GM12878 (cell line): ENCODE data around the gene SHC1. TPM values are rescaled to one million over a fixed set of nuclear protein-coding genes. Genes with fewer than 3 reads are reported as not detected.

ENCODE experiments used
- ATAC-seq: fragments of 200-7000 bp; cut with Tn5 transposase; 3 replicates; pipeline ENCODE4 v1.9.1; 2020; ENCODE audit warnings: mild to moderate bottlenecking, moderate library complexity
- BruUV-seq: library from RNA; stranded (reverse); fragments of 400-500 nt; replicated peaks from 2 replicates; lab custom pipeline; 2021; lab: Mats Ljungman, UMichigan
- CTCF ChIA-PET: fragments of 300-600 bp; sonication (Branson Sonifier 250); formaldehyde crosslinking; extraction: SDS; loops from one replicate; lab custom pipeline; 2021; ENCODE audit warnings: inconsistent platforms; lab: Yijun Ruan, JAX
- POLR2A ChIA-PET: fragments of 350-600 bp; formaldehyde crosslinking; extraction: SDS; loops from one replicate; lab custom pipeline; 2021; ENCODE audit warnings: inconsistent platforms; lab: Charles Lee
- RAD21 ChIA-PET: fragments of 300-600 bp; sonication (Branson Sonifier 250); formaldehyde crosslinking; loops from one replicate; lab custom pipeline; 2023; ENCODE audit warnings: antibody characterized with exemption; ENCODE audit not compliant: unreplicated experiment; lab: Charles Lee
- SMC1A ChIA-PET: fragments of 300-600 bp; sonication (Branson Sonifier 250); formaldehyde crosslinking; loops from one replicate; lab custom pipeline; 2023; ENCODE audit not compliant: unreplicated experiment, uncharacterized antibody; lab: Charles Lee
- DNase-seq: peaks from one replicate; pipeline ENCODE4 v3.0.0-alpha.2; 2011; ENCODE audit warnings: low read depth, low spot score
- FAIRE-seq: peaks from 3 replicates; lab custom pipeline; 2011; peaks lifted over from hg19 to GRCh38; lab: Jason Lieb, UNC
- H2AFZ ChIP-seq: 2 replicates; pipeline ENCODE4 v1.6.0; 2011; ENCODE audit warnings: low read depth, low read length, control low read depth; ENCODE audit not compliant: control insufficient read depth
- H3K27ac ChIP-seq: 2 replicates; pipeline ENCODE4 v1.5.1; 2011; ENCODE audit warnings: control low read depth; ENCODE audit not compliant: control insufficient read depth, insufficient read depth
- H3K27me3 ChIP-seq, 2 experiments: replicated peaks in 1 of 2; 2 replicates each; pipeline versions ENCODE4 v1.6.0 to v1.6.1; 2011; ENCODE audit warnings: low read length in 1 of 2; ENCODE audit not compliant: control insufficient read depth in 2 of 2, insufficient read depth in 2 of 2
- H3K36me3 ChIP-seq, 2 experiments: 2 replicates each; pipeline ENCODE4 v1.5.1; 2011; ENCODE audit warnings: low read length in 1 of 2; ENCODE audit not compliant: control insufficient read depth in 2 of 2, insufficient read depth in 2 of 2
- H3K4me1 ChIP-seq: 2 replicates; pipeline ENCODE4 v1.6.1; 2011; ENCODE audit warnings: mild to moderate bottlenecking, low read length, moderate library complexity, mixed read lengths; ENCODE audit not compliant: control insufficient read depth, insufficient read depth
- H3K4me2 ChIP-seq: 2 replicates; pipeline ENCODE4 v1.6.0; 2011; ENCODE audit warnings: control low read depth; ENCODE audit not compliant: control insufficient read depth, insufficient read depth
- H3K4me3 ChIP-seq: fragments of 200-600 bp; sonication (generic); 2 replicates; pipeline ENCODE4 v1.5.1; 2016
- H3K79me2 ChIP-seq: 2 replicates; pipeline ENCODE4 v1.6.0; 2011; ENCODE audit warnings: low read length; ENCODE audit not compliant: control insufficient read depth, insufficient read depth
- H3K9ac ChIP-seq: 2 replicates; pipeline ENCODE4 v1.8.0; 2011; ENCODE audit warnings: low read length, control low read depth, mixed read lengths; ENCODE audit not compliant: control insufficient read depth, insufficient read depth
- H3K9me3 ChIP-seq: replicated peaks from 3 replicates; pipeline ENCODE4 v1.5.1; 2011; ENCODE audit warnings: mild to moderate bottlenecking, low read length; ENCODE audit not compliant: control insufficient read depth, insufficient read depth
- H4K20me1 ChIP-seq: 2 replicates; pipeline ENCODE4 v1.6.0; 2011; ENCODE audit not compliant: control insufficient read depth, insufficient read depth
- BACH1 ChIP-seq: fragments of 450-650 bp; IDR thresholded peaks from 2 replicates; pipeline ENCODE4 v1.6.1; 2017; ENCODE audit warnings: mild to moderate bottlenecking, borderline replicate concordance
- BCL11A ChIP-seq: IDR thresholded peaks from 2 replicates; pipeline ENCODE4 v1.6.1; 2011; ENCODE audit warnings: low read depth, low read length
- BHLHE40 ChIP-seq, 2 experiments: fragments of 450-650 bp in 1 of 2; IDR thresholded peaks; 2 replicates each; pipeline ENCODE4 v1.6.1; 2011 to 2017; ENCODE audit warnings: low read depth in 2 of 2, borderline replicate concordance in 1 of 2, improper control_type of control experiment in 1 of 2, low read length in 1 of 2, mild to moderate bottlenecking in 1 of 2
- CHD2 ChIP-seq: IDR thresholded peaks from 2 replicates; pipeline ENCODE4 v1.6.1; 2011; ENCODE audit warnings: low read depth, low read length, improper control_type of control experiment, borderline replicate concordance
- HCFC1 ChIP-seq: fragments of 150-350 bp; IDR thresholded peaks from 2 replicates; pipeline ENCODE4 v1.6.1; 2014; ENCODE audit warnings: low read length
- IRF4 ChIP-seq: IDR thresholded peaks from 2 replicates; pipeline ENCODE4 v1.6.1; 2011; ENCODE audit warnings: low read depth, low read length
- MEF2A ChIP-seq: IDR thresholded peaks from 2 replicates; pipeline ENCODE4 v1.6.1; 2011; ENCODE audit warnings: low read depth, mild to moderate bottlenecking, low read length, moderate library complexity; ENCODE audit not compliant: insufficient read depth
- NRF1 ChIP-seq: conservative IDR thresholded peaks from 2 replicates; pipeline ENCODE4 v1.6.1; 2011; ENCODE audit warnings: mild to moderate bottlenecking, low read depth, low read length, improper control_type of control experiment
- PKNOX1 ChIP-seq: fragments of 450-650 bp; IDR thresholded peaks from 2 replicates; pipeline ENCODE4 v1.6.1; 2016; ENCODE audit warnings: mild to moderate bottlenecking
- POLR2AphosphoS5 ChIP-seq: IDR thresholded peaks from 2 replicates; pipeline ENCODE4 v1.6.1; 2011; ENCODE audit warnings: mild to moderate bottlenecking, low read length, inconsistent platforms
- PRDM15 ChIP-seq: fragments of 450-650 bp; formaldehyde crosslinking; IDR thresholded peaks from 2 replicates; pipeline ENCODE4 v1.4.0; 2020; ENCODE audit warnings: mild to moderate bottlenecking, moderate library complexity
- SMARCA5 ChIP-seq: fragments of 450-650 bp; IDR thresholded peaks from 2 replicates; pipeline ENCODE4 v1.6.1; 2017; ENCODE audit warnings: mild to moderate bottlenecking
- SREBF2 ChIP-seq: IDR thresholded peaks from 2 replicates; pipeline ENCODE4 v1.6.1; 2012; ENCODE audit warnings: mild to moderate bottlenecking, low read length
- ZZZ3 ChIP-seq: IDR thresholded peaks from 2 replicates; pipeline ENCODE4 v1.6.1; 2011; ENCODE audit warnings: low read depth; ENCODE audit not compliant: control insufficient read depth, insufficient read length
- WGBS: methylation state at CpG from one replicate; pipeline ENCODE4 v1.1.6; 2016; ENCODE audit warnings: low lambda C conversion rate; ENCODE audit not compliant: insufficient replicate concordance, insufficient coverage; ENCODE audit errors: missing lambda C conversion rate; 5-methylcytosine and 5-hydroxymethylcytosine counted together
- in situ Hi-C: fragments of 300-500 bp; cut with MboI; formaldehyde crosslinking; loops from 9 replicates; pipeline ENCODE4 v1.14.3; 2018; ENCODE audit warnings: mixed read lengths
- intact Hi-C: fragments of 100-400 bp; cut with micrococcal nuclease; formaldehyde crosslinking; loops from one replicate; pipeline ENCODE4 v1.14.2; 2022; ENCODE audit not compliant: unreplicated experiment
- polyA plus RNA-seq, 11 experiments: library from polyadenylated mRNA; depleted of rRNA in 4 of 11; unstranded in 6 of 11; stranded (reverse) in 5 of 11; fragments of >200 nt; fragmentation: Nextera tagmentation in 4 of 11; fragmentation: Illumina TruSeq in 1 of 11; extraction: Ambion mirVana in 4 of 11; extraction: Trizol in 1 of 11; gene quantifications; 1 replicate in 1 of 11; 2 replicates in 10 of 11; pipeline versions ENCODE4 v1.2.1 to v1.2.3, GENCODE V29; 2011 to 2016; ENCODE audit warnings: inconsistent platforms in 2 of 11, missing spikeins in 2 of 11, low read depth in 1 of 11
- total RNA-seq, 4 experiments: library from RNA; depleted of rRNA in 3 of 4; stranded (reverse); fragments of >200 nt in 3 of 4; fragmentation: Illumina TruSeq in 1 of 4; extraction: Trizol in 1 of 4; gene quantifications; 2 replicates each; pipeline versions ENCODE4 v1.2.1 to v1.2.3, GENCODE V29; 2013 to 2021

The SHC1 gene
- total and polyA plus RNA-seq, 10 of the 15 experiments (the other 5 are each of a cell fraction or from before 2014, with no cell fraction given), result 2.6 to 49.3 (median 25.2) TPM

DNA sequence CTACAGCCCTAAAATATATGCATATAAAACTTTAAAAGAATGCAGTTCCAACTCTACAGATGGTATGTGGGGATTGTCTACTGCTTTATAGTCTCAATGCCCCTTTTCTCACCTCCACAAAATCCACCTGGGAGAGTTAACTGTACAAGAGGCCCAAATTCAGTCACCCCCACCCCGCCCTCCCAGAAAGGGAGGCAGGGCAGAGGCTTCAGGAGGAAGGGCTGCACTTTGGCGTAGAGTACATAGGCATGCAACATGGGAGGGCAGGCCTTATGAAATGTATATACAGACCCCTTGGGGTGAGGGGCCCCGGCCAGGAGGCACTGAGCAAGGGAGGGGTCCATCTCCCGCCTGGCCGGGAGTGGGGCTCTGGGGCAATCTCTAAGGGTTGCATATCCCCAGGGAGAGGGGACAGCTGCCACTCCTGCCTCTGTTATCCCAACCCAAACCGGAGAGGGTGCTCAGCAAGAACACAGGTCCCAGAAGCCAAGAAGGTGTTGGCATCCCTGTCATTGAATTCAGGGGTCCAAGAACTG is 7.7 kb downstream of the SHC1 start:
- H3K4me3 ChIP-seq, result peak overlapping the region; percentile 88
- SMC1A ChIA-PET, result interaction anchor here (1.2 to 3.1 kb wide), 4 partner anchors 7 to 54 kb away, joined by 3 to 14 read pairs (median 8); partner anchors contain the start of gene SHC1
- POLR2A ChIA-PET, result interaction anchor here (0.6 to 12.3 kb wide), 4 partner anchors 10 to 49 kb away, joined by 3 to 140 read pairs (median 4); partner anchors contain the start of genes CKS1B and SHC1
- CTCF ChIA-PET, result interaction anchor here (0.9 to 2.7 kb wide), 5 partner anchors 8 to 54 kb away, joined by 3 to 16 read pairs (median 13); partner anchors contain the start of gene SHC1
- DNase-seq, result no peak
- intact Hi-C loops (loop anchor here (5.0 kb wide), 1 partner anchor 39 kb away; the partner anchor contains the start of gene ZBTB7B), in situ Hi-C loops (no loop called here)
- no peak for FAIRE-seq
- ATAC-seq, result no peak
- H3K4me1 ChIP-seq, result peaks cover 6% of the 10 kb centered on the region; the same call in 1 of the 2 replicates
- no peak overlapping the region for H2AFZ ChIP-seq
- peaks cover 31% of the 10 kb centered on the region for H3K79me2 ChIP-seq
- WGBS, result 81% methylated on average over 6 of the region's 6 CpGs
- RAD21 ChIA-PET, result no interaction called here
- H3K27me3 ChIP-seq, result no peaks in the 10 kb centered on the region
- peak overlapping the region; percentile 81 for H3K9ac ChIP-seq
- no peak for TF ChIP-seq IRF4
- TF ChIP-seq MEF2A, result no peak
- no peak for TF ChIP-seq BHLHE40 (IDR thresholded peaks at IDR 0.05; ENCODE audit: borderline replicate concordance in 1 of 2, low read depth in 2 of 2, low read length in 1 of 2)
- no peak for TF ChIP-seq POLR2AphosphoS5
- TF ChIP-seq NRF1, result no peak
- TF ChIP-seq ZZZ3, result no peak
- no peak for TF ChIP-seq CHD2
- TF ChIP-seq SMARCA5, result no peak
- no peak for TF ChIP-seq PKNOX1
- TF ChIP-seq BCL11A, result no peak
- no peak for TF ChIP-seq PRDM15
- no peak for TF ChIP-seq BACH1
- no peak for TF ChIP-seq SREBF2
- TF ChIP-seq HCFC1, result no peak
- peak overlapping the region; percentile 97; the same call in 1 of the 2 replicates for H3K27ac ChIP-seq
- no peaks in the 10 kb centered on the region for H3K9me3 ChIP-seq
- peak overlapping the region; percentile 86 for H3K4me2 ChIP-seq
- no TSS peak for BruUV-seq
- H4K20me1 ChIP-seq, result no peaks in the 10 kb centered on the region
- peaks cover 13 to 16% of the 10 kb centered on the region in 2 experiments; a peak in 3 of 4 replicates for H3K36me3 ChIP-seq
